HAP-1 (cell line): Measurements from ENCODE around the gene STAG1.

Source experiments
- DNase-seq, 2 experiments: peaks; one replicate each; pipeline ENCODE4 v3.0.0-alpha.2; 2016 to 2020; ENCODE audit warnings: low spot score in 2 of 2
- H3K27me3 ChIP-seq: fragments of 250-450 bp; sonication (Bioruptor Pico); 2 replicates; pipeline ENCODE4 v1.5.1; 2020; ENCODE audit warnings: low read depth, mild to moderate bottlenecking, moderate library complexity
- H3K36me3 ChIP-seq: fragments of 250-450 bp; sonication (Bioruptor Pico); replicated peaks from 2 replicates; pipeline ENCODE4 v1.5.1; 2020; ENCODE audit warnings: mild to moderate bottlenecking
- H3K4me1 ChIP-seq: fragments of 250-450 bp; sonication (Bioruptor Pico); 2 replicates; pipeline ENCODE4 v1.5.1; 2020; ENCODE audit warnings: mild to moderate bottlenecking
- H3K4me3 ChIP-seq: fragments of 250-450 bp; sonication (Bioruptor Pico); 2 replicates; pipeline ENCODE4 v1.5.1; 2020; ENCODE audit warnings: mild to moderate bottlenecking, moderate library complexity
- H3K9me3 ChIP-seq: fragments of 250-450 bp; sonication (Bioruptor Pico); 2 replicates; pipeline ENCODE4 v1.5.1; 2020; ENCODE audit warnings: mild to moderate bottlenecking, moderate library complexity
- in situ Hi-C: fragments of 300-500 bp; cut with MboI; formaldehyde crosslinking; loops from 3 replicates; pipeline ENCODE4 v1.14.3; 2020; ENCODE audit warnings: low sequenced_read_pairs, inconsistent platforms, mixed read lengths

The STAG1 gene

GRCh38 chr3:136296960-136297359 lies 455.2 kb downstream of the STAG1 start:
- in situ Hi-C loops = no loop called here
- H3K36me3 ChIP-seq = peaks cover 10% of the 10 kb centered on the region

DNA sequence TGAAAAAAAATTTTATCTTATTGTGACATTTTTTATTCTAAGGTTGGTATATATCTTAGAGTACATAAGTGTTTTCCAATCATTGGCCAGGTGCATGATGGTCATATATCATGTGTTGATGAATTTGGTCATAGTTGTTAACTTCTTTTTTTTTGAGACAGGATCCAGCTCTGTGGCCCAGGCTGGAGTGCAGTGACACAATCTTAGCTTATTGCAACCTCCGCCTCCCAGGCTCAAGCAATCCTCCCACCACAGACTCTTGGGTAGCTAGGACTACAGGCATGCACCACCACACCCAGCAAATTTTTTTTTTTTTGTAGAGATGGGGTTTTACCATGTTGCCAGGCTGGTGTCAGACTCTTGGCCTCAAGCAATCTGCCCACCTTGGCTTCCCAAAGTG lies 458.0 kb downstream of the STAG1 start:
- H3K27me3 ChIP-seq = no peaks in the 10 kb centered on the region
- in situ Hi-C loops = no loop called here
- H3K36me3 ChIP-seq = peaks cover 7% of the 10 kb centered on the region
- H3K4me1 ChIP-seq = no peaks in the 10 kb centered on the region
- H3K4me3 ChIP-seq = no peak overlapping the region
- DNase-seq = no peak
- H3K9me3 ChIP-seq = no peaks in the 10 kb centered on the region

More at GRCh38 chr3:136296960-136297359, 455.2 kb downstream of the STAG1 start:
- Histone ChIP-seq H3K4me1 (no peaks in the 10 kb centered on the region), H3K9me3 (no peaks in the 10 kb centered on the region), H3K27me3 (no peaks in the 10 kb centered on the region), H3K4me3 (no peak overlapping the region)
- no peak for DNase-seq

- DNase-seq = no peak
- in situ Hi-C loops = no loop called here
- H3K4me1 ChIP-seq = no peaks in the 10 kb centered on the region
- no peaks in the 10 kb centered on the region for H3K9me3 ChIP-seq
- peaks cover 7% of the 10 kb centered on the region for H3K36me3 ChIP-seq
- H3K4me3 ChIP-seq = no peak overlapping the region
- H3K27me3 ChIP-seq = no peaks in the 10 kb centered on the region
Observed at GRCh38 chr3:136293279-136293678, 458.9 kb downstream of the STAG1 start.

- no peaks in the 10 kb centered on the region for H3K27me3 ChIP-seq
- H3K4me3 ChIP-seq = no peak overlapping the region
- H3K4me1 ChIP-seq = no peaks in the 10 kb centered on the region
- no peaks in the 10 kb centered on the region for H3K9me3 ChIP-seq
- no peak for DNase-seq
- in situ Hi-C loops = no loop called here
- H3K36me3 ChIP-seq = peaks cover 7% of the 10 kb centered on the region
Observed at GRCh38 chr3:136292500-136292899, 459.7 kb downstream of the STAG1 start.

- Histone ChIP-seq H3K4me3 (no peak overlapping the region), H3K4me1 (no peaks in the 10 kb centered on the region), H3K36me3 (peaks cover 7% of the 10 kb centered on the region), H3K27me3 (no peaks in the 10 kb centered on the region), H3K9me3 (no peaks in the 10 kb centered on the region)
- DNase-seq = no peak
- in situ Hi-C loops = no loop called here
Observed at GRCh38 chr3:136291302-136291701, 460.9 kb downstream of the STAG1 start.
